HG03521 (cell line): ENCODE data around the gene NUP35.
"Not testable (repeated sequence)": the region's sequence is repeated elsewhere in the genome, so short reads cannot be mapped to it uniquely, and the experiment has no call there.

Source experiments
- ATAC-seq: cut with Tn5 transposase; IDR thresholded peaks from one replicate; pipeline ENCODE4 v1.9.1; 2021; ENCODE audit warnings: mild to moderate bottlenecking, moderate library complexity; ENCODE audit not compliant: unreplicated experiment

NUP35 gene

GRCh38 chr2:183126635-183127034 lies 2.4 kb downstream of the NUP35 start:
- no peak for ATAC-seq

- no peak for ATAC-seq
These were observed 9.8 kb downstream of the NUP35 start for GRCh38 chr2:183134016-183134415.

- ATAC-seq, result no peak
These were observed 24.7 kb downstream of the NUP35 start for GRCh38 chr2:183148955-183149354.

GRCh38 chr2:183149489-183149888 lies 25.2 kb downstream of the NUP35 start:
- ATAC-seq, result no peak

GRCh38 chr2:183152280-183152679 lies 28.0 kb downstream of the NUP35 start:
- not testable (repeated sequence) for ATAC-seq

- ATAC-seq, result no peak
These were observed 29.7 kb downstream of the NUP35 start for GRCh38 chr2:183153967-183154366.

- ATAC-seq, result not testable (repeated sequence)
These were observed 30.5 kb downstream of the NUP35 start for GRCh38 chr2:183154772-183155171.

- no peak for ATAC-seq
These were observed 32.9 kb downstream of the NUP35 start for GRCh38 chr2:183157131-183157530.

GRCh38 chr2:183162362-183162761 lies 38.1 kb downstream of the NUP35 start:
- ATAC-seq, result no peak

GRCh38 chr2:183163821-183164649 lies 39.8 kb downstream of the NUP35 start:
- no peak for ATAC-seq

- ATAC-seq, result no peak
These were observed 40.4 kb downstream of the NUP35 start for GRCh38 chr2:183164650-183165015.

GRCh38 chr2:183166210-183166609 lies 42.0 kb downstream of the NUP35 start:
- ATAC-seq, result no peak

GRCh38 chr2:183166976-183167375 lies 42.7 kb downstream of the NUP35 start:
- not testable (repeated sequence) for ATAC-seq

GRCh38 chr2:183172220-183172887 lies 48.1 kb downstream of the NUP35 start:
- ATAC-seq, result no peak

- no peak for ATAC-seq
These were observed 54.9 kb downstream of the NUP35 start for GRCh38 chr2:183179156-183179555.

- no peak for ATAC-seq
These were observed 61.3 kb downstream of the NUP35 start for GRCh38 chr2:183185534-183185933.

GRCh38 chr2:183186296-183186695 lies 62.1 kb downstream of the NUP35 start:
- no peak for ATAC-seq

GRCh38 chr2:183186766-183187165 lies 62.5 kb downstream of the NUP35 start:
- no peak for ATAC-seq

GRCh38 chr2:183192343-183192742 lies 68.1 kb downstream of the NUP35 start:
- no peak for ATAC-seq

- no peak for ATAC-seq
These were observed 69.7 kb downstream of the NUP35 start for GRCh38 chr2:183193904-183194303.

- no peak for ATAC-seq
These were observed 71.2 kb downstream of the NUP35 start for GRCh38 chr2:183195397-183195796.

- no peak for ATAC-seq
These were observed 71.8 kb downstream of the NUP35 start for GRCh38 chr2:183195998-183196409.
